H1 (cell line): ENCODE data around the gene ASCC3. TPM values are rescaled to one million over a fixed set of nuclear protein-coding genes. Genes with fewer than 3 reads are reported as not detected.

Experiments used
- CTCF ChIA-PET: fragments of 300-600 bp; sonication (Branson Sonifier 250); formaldehyde crosslinking; loops from one replicate; lab custom pipeline; 2021; ENCODE audit not compliant: partially characterized antibody; lab: Charles Lee
- POLR2A ChIA-PET: fragments of 300-600 bp; sonication (Branson Sonifier 250); formaldehyde crosslinking; loops from one replicate; lab custom pipeline; 2021; ENCODE audit warnings: inconsistent platforms; ENCODE audit not compliant: partially characterized antibody; lab: Charles Lee
- DNase-seq, 2 experiments: peaks; one replicate each; pipeline versions ENCODE4 v3.0.0 to v3.0.0-alpha.2; 2010 to 2022; ENCODE audit warnings: low spot score in 2 of 2, low read depth in 1 of 2, mixed read lengths in 1 of 2
- FAIRE-seq: peaks from 2 replicates; lab custom pipeline; 2011; peaks lifted over from hg19 to GRCh38; lab: Jason Lieb, UNC
- H2AFZ ChIP-seq: 2 replicates; pipeline ENCODE4 v1.8.1; 2012; ENCODE audit warnings: low read length, inconsistent platforms
- H2AK5ac ChIP-seq: 2 replicates; pipeline ENCODE4 v1.6.1; 2013; ENCODE audit warnings: low read depth, low read length
- H2BK120ac ChIP-seq: replicated peaks from 2 replicates; pipeline ENCODE3; 2013; ENCODE audit warnings: low read depth, low read length, inconsistent platforms
- H2BK12ac ChIP-seq: 2 replicates; pipeline ENCODE4 v1.6.1; 2013; ENCODE audit warnings: low read depth, low read length
- H2BK15ac ChIP-seq: 2 replicates; pipeline ENCODE4 v1.6.1; 2013; ENCODE audit warnings: low read length
- H2BK20ac ChIP-seq: 2 replicates; pipeline ENCODE4 v1.6.1; 2013; ENCODE audit warnings: low read length
- H2BK5ac ChIP-seq: 2 replicates; pipeline ENCODE4 v1.6.1; 2013; ENCODE audit warnings: low read depth, low read length
- H3K14ac ChIP-seq: 2 replicates; pipeline ENCODE4 v1.6.1; 2013; ENCODE audit warnings: inconsistent platforms; ENCODE audit not compliant: insufficient read length
- H3K18ac ChIP-seq: 2 replicates; pipeline ENCODE4 v1.6.1; 2013; ENCODE audit warnings: low read length; ENCODE audit errors: extremely low read depth
- H3K23ac ChIP-seq: 2 replicates; pipeline ENCODE4 v1.6.1; 2013; ENCODE audit warnings: inconsistent platforms; ENCODE audit not compliant: insufficient read length
- H3K23me2 ChIP-seq: 2 replicates; pipeline ENCODE4 v1.6.1; 2013; ENCODE audit warnings: low read depth, low read length
- H3K27ac ChIP-seq: 2 replicates; pipeline ENCODE4 v1.6.1; 2011; ENCODE audit warnings: low read depth, low read length, inconsistent platforms
- H3K27me3 ChIP-seq, 4 experiments: replicated peaks in 1 of 4; 1 replicate in 1 of 4; 2 replicates in 3 of 4; pipeline versions ENCODE4 v1.6.1 to v1.8.1; 2011 to 2013; ENCODE audit warnings: low read length in 3 of 4, mild to moderate bottlenecking in 3 of 4, inconsistent platforms in 2 of 4, mixed read lengths in 2 of 4, moderate library complexity in 1 of 4; ENCODE audit not compliant: control insufficient read depth in 3 of 4, insufficient read depth in 3 of 4; ENCODE audit errors: extremely low read depth in 1 of 4
- H3K36me3 ChIP-seq, 4 experiments: 2 replicates each; pipeline versions ENCODE4 v1.6.1 to v1.8.1; 2011 to 2013; ENCODE audit warnings: mild to moderate bottlenecking in 4 of 4, low read length in 3 of 4, moderate library complexity in 2 of 4, control low read depth in 1 of 4, inconsistent platforms in 1 of 4; ENCODE audit not compliant: insufficient read depth in 4 of 4, control insufficient read depth in 2 of 4
- H3K4ac ChIP-seq: replicated peaks from 2 replicates; pipeline ENCODE3; 2013; ENCODE audit warnings: low read length, low read depth, mixed read lengths, inconsistent platforms; ENCODE audit not compliant: insufficient read length
- H3K4me1 ChIP-seq, 4 experiments: replicated peaks in 1 of 4; 1 replicate in 1 of 4; 2 replicates in 3 of 4; pipeline versions ENCODE4 v1.6.1 to v1.8.1; 2011 to 2013; ENCODE audit warnings: low read length in 3 of 4, inconsistent platforms in 2 of 4, mixed read lengths in 1 of 4; ENCODE audit not compliant: insufficient read depth in 4 of 4, control insufficient read depth in 3 of 4
- H3K4me2 ChIP-seq, 2 experiments: 2 replicates each; pipeline versions ENCODE4 v1.6.1 to v1.8.1; 2011 to 2013; ENCODE audit warnings: low read depth in 2 of 2, low read length in 2 of 2, control low read depth in 1 of 2, inconsistent platforms in 1 of 2, mild to moderate bottlenecking in 1 of 2; ENCODE audit not compliant: insufficient read depth in 1 of 2
- H3K4me3 ChIP-seq, 4 experiments: fragments of 200-600, 300-600 bp in 1 of 4; sonication (generic), shearing (Covaris generic), sonication (Bioruptor Twin) in 1 of 4; 2 replicates each; pipeline versions ENCODE4 v1.5.1 to v1.8.1; 2011 to 2016; ENCODE audit warnings: low read length in 4 of 4, low read depth in 3 of 4, control low read depth in 2 of 4, inconsistent platforms in 2 of 4, mild to moderate bottlenecking in 2 of 4, mixed read lengths in 1 of 4, moderate library complexity in 1 of 4; ENCODE audit not compliant: insufficient read depth in 2 of 4; ENCODE audit errors: extremely low read depth in 1 of 4
- H3K56ac ChIP-seq: replicated peaks from 2 replicates; pipeline ENCODE3; 2013; ENCODE audit warnings: low read depth, mild to moderate bottlenecking, mixed read lengths, low read length, inconsistent platforms; ENCODE audit not compliant: insufficient read length
- H3K79me1 ChIP-seq: 2 replicates; pipeline ENCODE4 v1.6.1; 2013; ENCODE audit warnings: low read depth, low read length, control low read depth
- H3K79me2 ChIP-seq, 2 experiments: 2 replicates each; pipeline versions ENCODE4 v1.6.1 to v1.8.1; 2012 to 2013; ENCODE audit warnings: low read length in 2 of 2, mild to moderate bottlenecking in 2 of 2, inconsistent platforms in 1 of 2; ENCODE audit not compliant: insufficient read depth in 2 of 2, control insufficient read depth in 1 of 2
- H3K9ac ChIP-seq, 4 experiments: replicated peaks in 1 of 4; 1 replicate in 1 of 4; 2 replicates in 3 of 4; pipeline versions ENCODE4 v1.6.1 to v1.8.1; 2011 to 2013; ENCODE audit warnings: low read depth in 3 of 4, low read length in 3 of 4, control low read depth in 2 of 4, mild to moderate bottlenecking in 2 of 4, moderate library complexity in 2 of 4, inconsistent platforms in 1 of 4; ENCODE audit errors: extremely low read depth in 1 of 4
- H3K9me3 ChIP-seq, 2 experiments: 2 replicates each; pipeline versions ENCODE4 v1.6.1 to v1.8.1; 2012 to 2013; ENCODE audit warnings: mild to moderate bottlenecking in 2 of 2, moderate library complexity in 2 of 2, control low read depth in 1 of 2, inconsistent platforms in 1 of 2, low read depth in 1 of 2, low read length in 1 of 2, mixed read lengths in 1 of 2; ENCODE audit not compliant: insufficient read depth in 2 of 2
- H4K20me1 ChIP-seq, 2 experiments: replicated peaks in 1 of 2; 2 replicates each; pipeline versions ENCODE3 to v1.8.1; 2011 to 2013; ENCODE audit warnings: inconsistent platforms in 2 of 2, low read length in 2 of 2, mild to moderate bottlenecking in 1 of 2; ENCODE audit not compliant: insufficient read depth in 2 of 2, control insufficient read depth in 1 of 2
- H4K5ac ChIP-seq: 2 replicates; pipeline ENCODE4 v1.6.1; 2013; ENCODE audit warnings: low read length, low read depth, mixed read lengths, inconsistent platforms; ENCODE audit not compliant: insufficient read length
- H4K8ac ChIP-seq: 2 replicates; pipeline ENCODE4 v1.8.0; 2013; ENCODE audit warnings: mild to moderate bottlenecking, moderate library complexity, low read length, inconsistent platforms; ENCODE audit not compliant: insufficient read depth; ENCODE audit errors: extremely low read depth
- H4K91ac ChIP-seq: replicated peaks from 2 replicates; pipeline ENCODE3; 2013; ENCODE audit warnings: low read length, mixed read lengths, inconsistent platforms; ENCODE audit not compliant: insufficient read length
- BACH1 ChIP-seq: IDR thresholded peaks from 2 replicates; pipeline ENCODE4 v1.6.1; 2012; ENCODE audit warnings: low read length, improper control_type of control experiment
- FOSL1 ChIP-seq: IDR thresholded peaks from 2 replicates; pipeline ENCODE4 v1.6.1; 2011; ENCODE audit warnings: mild to moderate bottlenecking, low read depth, low read length, moderate library complexity; ENCODE audit not compliant: insufficient read depth
- JUND ChIP-seq: IDR thresholded peaks from 2 replicates; pipeline ENCODE4 v1.6.1; 2011; ENCODE audit warnings: mild to moderate bottlenecking, improper control_type of control experiment, low read length
- NANOG ChIP-seq: IDR thresholded peaks from 2 replicates; pipeline ENCODE4 v1.6.1; 2011; ENCODE audit warnings: low read length, low read depth, mild to moderate bottlenecking, inconsistent platforms; ENCODE audit not compliant: insufficient read depth, poor library complexity, severe bottlenecking
- POLR2A ChIP-seq, 2 experiments: IDR thresholded peaks; 1 replicate in 1 of 2; 2 replicates in 1 of 2; pipeline ENCODE4 v1.6.1; 2011; ENCODE audit warnings: low read depth in 2 of 2, low read length in 2 of 2, mild to moderate bottlenecking in 2 of 2; ENCODE audit errors: control extremely low read depth in 1 of 2
- RFX5 ChIP-seq: IDR thresholded peaks from 2 replicates; pipeline ENCODE4 v1.6.1; 2011; ENCODE audit warnings: low read depth, low read length, improper control_type of control experiment, borderline replicate concordance
- RXRA ChIP-seq: IDR thresholded peaks from 2 replicates; pipeline ENCODE4 v1.6.1; 2011; ENCODE audit warnings: low read depth, mild to moderate bottlenecking, low read length, moderate library complexity; ENCODE audit not compliant: insufficient read depth
- SAP30 ChIP-seq: fragments of 300-600 bp; sonication (generic); IDR thresholded peaks from 2 replicates; pipeline ENCODE4 v1.7.1; 2012; ENCODE audit warnings: low read length, moderate library complexity, mild to moderate bottlenecking, inconsistent platforms; ENCODE audit not compliant: insufficient read depth, insufficient replicate concordance
- WGBS, 2 experiments: shearing (Covaris generic) in 1 of 2; methylation state at CpG; one replicate each; pipeline versions ENCODE4 v1.1.6 to v1.1.7; 2013 to 2015; ENCODE audit warnings: low lambda C conversion rate in 2 of 2, mixed read lengths in 2 of 2, inconsistent platforms in 1 of 2, low coverage in 1 of 2, missing lambda C conversion rate in 1 of 2; ENCODE audit not compliant: insufficient replicate concordance in 2 of 2, insufficient coverage in 1 of 2, insufficient read length in 1 of 2; ENCODE audit errors: extremely low coverage in 1 of 2, missing lambda C conversion rate in 1 of 2; 5-methylcytosine and 5-hydroxymethylcytosine counted together
- polyA plus RNA-seq, 7 experiments: library from polyadenylated mRNA; depleted of rRNA in 3 of 7; stranded (reverse) in 5 of 7; unstranded in 2 of 7; fragments of >200 nt in 5 of 7; fragments of 200-250 nt in 2 of 7; gene quantifications; 1 replicate in 5 of 7; 2 replicates in 1 of 7; 4 replicates in 1 of 7; pipeline versions ENCODE4 v1.2.1 to v1.2.3, GENCODE V29; 2011 to 2013; ENCODE audit warnings: missing spikeins in 2 of 7, mixed read lengths in 2 of 7
- total RNA-seq: library from RNA; stranded (reverse); fragmentation: NEBNext Ultra II Directional; extraction: Animal tissue kit (Norgen Biotek cat#: 25700); gene quantifications from 2 replicates; pipeline ENCODE4 v1.2.1, GENCODE V29; 2021

ASCC3 gene
- total and polyA plus RNA-seq, 2 of the 8 experiments (the other 6 are each of a cell fraction or from before 2014, with no cell fraction given): 37.5 to 77.8 TPM

GRCh38 chr6:100790084-100790483 lies 91.0 kb downstream of the ASCC3 start:
- CTCF ChIA-PET: no interaction called here
- TF ChIP-seq FOSL1: no peak
- no peak for TF ChIP-seq SAP30
- no peak for TF ChIP-seq RFX5
- TF ChIP-seq JUND: no peak
- no peak for TF ChIP-seq NANOG
- TF ChIP-seq BACH1: no peak
- no peak for TF ChIP-seq RXRA
- no peak for TF ChIP-seq POLR2A (IDR thresholded peaks at IDR 0.05; ENCODE audit: control extremely low read depth in 1 of 2, low read depth in 2 of 2, low read length in 2 of 2)

More at GRCh38 chr6:100790084-100790483, 91.0 kb downstream of the ASCC3 start:
- H3K79me1 ChIP-seq: no peaks in the 10 kb centered on the region
- H3K79me2 ChIP-seq: no peaks in the 10 kb centered on the region
- H2AK5ac ChIP-seq: no peak overlapping the region
- H4K8ac ChIP-seq: no peak overlapping the region
- FAIRE-seq (no peak), DNase-seq (no peak)
- no peak overlapping the region for H3K56ac ChIP-seq
- H3K4me1 ChIP-seq: no peaks in the 10 kb centered on the region
- no peak overlapping the region for H3K18ac ChIP-seq
- H2BK20ac ChIP-seq: no peak overlapping the region
- peaks cover 0 to 1% (median 0%) of the 10 kb centered on the region in 4 experiments; a peak in 1 of 7 replicates for H3K27me3 ChIP-seq
- no peak overlapping the region for H3K9ac ChIP-seq
- no peak overlapping the region for H3K4ac ChIP-seq
- no peak overlapping the region for H3K4me2 ChIP-seq
- H4K91ac ChIP-seq: no peak overlapping the region
- no peaks in the 10 kb centered on the region for H4K20me1 ChIP-seq
- H3K9me3 ChIP-seq: no peaks in the 10 kb centered on the region
- no peak overlapping the region for H2BK15ac ChIP-seq
- no peak overlapping the region for H2BK120ac ChIP-seq
- H2BK5ac ChIP-seq: no peak overlapping the region
- H3K23me2 ChIP-seq: no peaks in the 10 kb centered on the region
- no peak overlapping the region for H4K5ac ChIP-seq
- no peak overlapping the region for H3K14ac ChIP-seq
- H3K36me3 ChIP-seq: no peaks in the 10 kb centered on the region
- no peak overlapping the region for H2AFZ ChIP-seq
- H2BK12ac ChIP-seq: no peak overlapping the region
- no peak overlapping the region for H3K27ac ChIP-seq
- H3K4me3 ChIP-seq: no peak overlapping the region
- 89% methylated on average over 2 of the region's 2 CpGs; no CpG with 5 or more reads in 1 of the 2 experiments for WGBS, 2 experiments
- POLR2A ChIA-PET: no interaction called here
- H3K23ac ChIP-seq: no peak overlapping the region
